ENCODE data around the gene PLCB1.

GRCh38 chr20:8366303-8366923 is 234.3 kb downstream of the PLCB1 start:
- TF ChIP-seq CTCF (conservative IDR thresholded peaks at IDR 0.05; ENCODE audit: low read depth, low read length) (no peak), EZH2 (IDR thresholded peaks at IDR 0.05; ENCODE audit: borderline replicate concordance, low read depth, low read length, poor library complexity, severe bottlenecking) (no peak)
